HepG2 (cell line): ENCODE measurements around the gene TMEM217.

Experiments
- EZH2 ChIP-seq: conservative IDR thresholded peaks from 2 replicates; pipeline ENCODE4 v1.6.1; 2012; ENCODE audit warnings: mild to moderate bottlenecking, low read depth, low read length, moderate library complexity
- FOSL1 ChIP-seq: sonication (generic); formaldehyde crosslinking; IDR thresholded peaks from 2 replicates; pipeline ENCODE4 v1.9.0; 2021; ENCODE audit warnings: missing genetic modification reagents, borderline replicate concordance
- JUND ChIP-seq: sonication (generic); formaldehyde crosslinking; IDR thresholded peaks from 2 replicates; pipeline ENCODE4 v1.8.0; 2022; ENCODE audit warnings: mild to moderate bottlenecking, missing genetic modification reagents
- NCOR1 ChIP-seq: fragments of 200-600 bp; sonication (generic); IDR thresholded peaks from 2 replicates; pipeline ENCODE4 v1.7.0; 2017; ENCODE audit warnings: antibody characterized with exemption, low read length, borderline replicate concordance
- SIN3A ChIP-seq: IDR thresholded peaks from 2 replicates; pipeline ENCODE4 v1.6.1; 2011; ENCODE audit warnings: low read depth, mild to moderate bottlenecking, control low read depth, low read length, borderline replicate concordance
- ZNF263 ChIP-seq: sonication (generic); formaldehyde crosslinking; IDR thresholded peaks from 2 replicates; pipeline ENCODE4 v1.4.0; 2020; ENCODE audit warnings: missing genetic modification reagents
- TF ChIP-seq, protein P1 (sequence below), 2 experiments: fragments of 450-650 bp in 1 of 2; sonication (generic) in 1 of 2; formaldehyde crosslinking in 1 of 2; IDR thresholded peaks; 2 replicates each; pipeline versions ENCODE4 v1.6.1 to v1.8.0; 2016 to 2022; ENCODE audit warnings: antibody characterized with exemption in 1 of 2, mild to moderate bottlenecking in 1 of 2, missing genetic modification reagents in 1 of 2
- TF ChIP-seq, protein P2 (sequence below): IDR thresholded peaks from 2 replicates; pipeline ENCODE4 v1.6.1; 2012; ENCODE audit warnings: inconsistent platforms

DNA sequence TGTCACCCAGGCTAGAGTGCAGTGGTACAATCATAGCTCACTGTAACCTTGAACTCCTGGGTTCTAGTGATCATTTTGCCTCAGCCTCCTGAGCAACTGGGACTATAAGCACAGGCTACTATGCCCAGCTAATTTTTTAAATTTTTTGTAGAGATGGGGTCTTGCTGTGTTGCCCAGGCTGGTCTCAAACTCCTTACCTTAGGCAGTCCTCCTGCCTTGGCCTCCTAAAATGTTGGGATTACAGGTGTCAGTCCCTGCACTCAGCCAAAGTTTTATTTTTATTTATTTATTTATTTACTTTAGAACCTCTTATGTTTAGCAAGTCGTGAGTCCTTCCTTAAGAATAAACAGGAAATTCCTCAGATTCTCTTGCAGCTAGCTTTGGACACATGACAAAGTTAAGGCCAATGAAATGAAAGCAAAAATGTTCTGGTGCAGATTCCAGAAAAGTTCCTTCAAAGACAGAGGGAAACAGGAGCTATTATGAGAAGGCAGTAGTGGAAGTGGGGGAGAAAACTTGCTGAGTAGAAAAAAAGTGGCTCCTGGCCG is 68.9 kb downstream of the TMEM217 start:
- TF ChIP-seq EZH2 (no peak), FOSL1 (CRISPR knock-in tag) (no peak), JUND (CRISPR knock-in tag) (no peak), ZNF263 (no peak), NCOR1 (no peak), SIN3A (no peak)
- TF ChIP-seq, protein P1, sequence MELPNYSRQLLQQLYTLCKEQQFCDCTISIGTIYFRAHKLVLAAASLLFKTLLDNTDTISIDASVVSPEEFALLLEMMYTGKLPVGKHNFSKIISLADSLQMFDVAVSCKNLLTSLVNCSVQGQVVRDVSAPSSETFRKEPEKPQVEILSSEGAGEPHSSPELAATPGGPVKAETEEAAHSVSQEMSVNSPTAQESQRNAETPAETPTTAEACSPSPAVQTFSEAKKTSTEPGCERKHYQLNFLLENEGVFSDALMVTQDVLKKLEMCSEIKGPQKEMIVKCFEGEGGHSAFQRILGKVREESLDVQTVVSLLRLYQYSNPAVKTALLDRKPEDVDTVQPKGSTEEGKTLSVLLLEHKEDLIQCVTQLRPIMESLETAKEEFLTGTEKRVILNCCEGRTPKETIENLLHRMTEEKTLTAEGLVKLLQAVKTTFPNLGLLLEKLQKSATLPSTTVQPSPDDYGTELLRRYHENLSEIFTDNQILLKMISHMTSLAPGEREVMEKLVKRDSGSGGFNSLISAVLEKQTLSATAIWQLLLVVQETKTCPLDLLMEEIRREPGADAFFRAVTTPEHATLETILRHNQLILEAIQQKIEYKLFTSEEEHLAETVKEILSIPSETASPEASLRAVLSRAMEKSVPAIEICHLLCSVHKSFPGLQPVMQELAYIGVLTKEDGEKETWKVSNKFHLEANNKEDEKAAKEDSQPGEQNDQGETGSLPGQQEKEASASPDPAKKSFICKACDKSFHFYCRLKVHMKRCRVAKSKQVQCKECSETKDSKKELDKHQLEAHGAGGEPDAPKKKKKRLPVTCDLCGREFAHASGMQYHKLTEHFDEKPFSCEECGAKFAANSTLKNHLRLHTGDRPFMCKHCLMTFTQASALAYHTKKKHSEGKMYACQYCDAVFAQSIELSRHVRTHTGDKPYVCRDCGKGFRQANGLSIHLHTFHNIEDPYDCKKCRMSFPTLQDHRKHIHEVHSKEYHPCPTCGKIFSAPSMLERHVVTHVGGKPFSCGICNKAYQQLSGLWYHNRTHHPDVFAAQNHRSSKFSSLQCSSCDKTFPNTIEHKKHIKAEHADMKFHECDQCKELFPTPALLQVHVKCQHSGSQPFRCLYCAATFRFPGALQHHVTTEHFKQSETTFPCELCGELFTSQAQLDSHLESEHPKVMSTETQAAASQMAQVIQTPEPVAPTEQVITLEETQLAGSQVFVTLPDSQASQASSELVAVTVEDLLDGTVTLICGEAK (IDR thresholded peaks at IDR 0.05), result no peak
- TF ChIP-seq, protein P1 (CRISPR knock-in tag; IDR thresholded peaks at IDR 0.05), result no peak
- TF ChIP-seq, protein P2, sequence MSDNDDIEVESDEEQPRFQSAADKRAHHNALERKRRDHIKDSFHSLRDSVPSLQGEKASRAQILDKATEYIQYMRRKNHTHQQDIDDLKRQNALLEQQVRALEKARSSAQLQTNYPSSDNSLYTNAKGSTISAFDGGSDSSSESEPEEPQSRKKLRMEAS, result no peak
